HCT116 (cell line): ENCODE measurements around the gene PLBD2.

Experiments
- POLR2AphosphoS5 ChIP-seq: IDR thresholded peaks from 2 replicates; pipeline ENCODE4 v1.6.1; 2011; ENCODE audit warnings: mild to moderate bottlenecking, low read depth, low read length, moderate library complexity
- SP1 ChIP-seq: IDR thresholded peaks from 2 replicates; pipeline ENCODE4 v1.6.1; 2012; ENCODE audit warnings: low read depth
- TF ChIP-seq, protein P1 (sequence below): IDR thresholded peaks from 2 replicates; pipeline ENCODE4 v1.6.1; 2012
- TF ChIP-seq, protein P2 (sequence below): IDR thresholded peaks from 2 replicates; pipeline ENCODE4 v1.6.1; 2012; ENCODE audit warnings: low read depth
- TF ChIP-seq, protein P3 (sequence below), 3 experiments: fragments of 200-600 bp in 1 of 3; sonication (generic) in 1 of 3; IDR thresholded peaks in 2 of 3; conservative IDR thresholded peaks in 1 of 3; 2 replicates each; pipeline ENCODE4 v1.5.1; 2012 to 2017; ENCODE audit warnings: low read depth in 2 of 3, low read length in 2 of 3, antibody characterized with exemption in 1 of 3, borderline replicate concordance in 1 of 3, control low read depth in 1 of 3, mild to moderate bottlenecking in 1 of 3, mixed read lengths in 1 of 3, mixed run types in 1 of 3, moderate library complexity in 1 of 3; ENCODE audit not compliant: insufficient read depth in 1 of 3

DNA sequence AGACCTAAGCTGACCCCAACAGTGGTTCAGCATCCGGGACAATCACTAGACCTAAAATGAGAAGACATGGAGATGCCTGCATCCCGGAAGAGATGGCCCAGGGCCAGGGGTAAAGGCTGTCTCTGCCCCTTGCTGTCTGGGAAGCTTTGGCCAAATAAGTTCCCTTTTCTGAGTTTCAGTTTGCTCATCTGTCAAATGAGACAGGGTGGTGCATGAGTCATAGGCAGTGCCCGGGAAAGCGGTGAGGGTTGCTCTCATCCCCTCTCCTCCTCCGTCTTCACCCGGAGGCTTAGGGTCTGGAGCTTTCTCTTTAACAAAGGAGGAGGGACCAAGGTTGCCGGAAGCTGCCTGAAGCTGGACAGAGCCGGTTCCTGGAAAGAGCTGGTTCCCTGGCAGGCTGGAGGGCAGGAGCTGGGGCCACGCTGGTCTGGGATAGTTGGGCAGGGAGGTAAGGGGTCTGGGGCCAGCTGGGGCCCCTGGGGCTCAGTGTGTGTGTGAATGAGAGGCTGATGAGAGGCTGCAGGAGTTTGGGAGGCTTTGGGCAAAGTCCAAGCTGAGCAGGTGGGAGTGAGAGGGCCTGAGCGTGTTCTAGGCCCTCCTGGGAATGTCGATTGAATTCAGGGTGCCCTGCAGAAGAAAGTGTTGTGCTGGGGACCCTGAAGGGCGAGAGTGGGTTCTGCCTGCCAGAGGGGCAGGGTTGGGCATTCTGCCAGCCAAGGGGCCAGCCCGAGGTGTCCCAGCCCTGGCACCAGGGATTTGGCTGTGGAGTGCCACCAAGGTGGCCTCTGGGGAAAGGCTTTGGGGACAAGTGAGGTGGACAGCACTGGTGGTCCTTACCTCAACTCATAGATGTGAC, 63.9 kb downstream of the PLBD2 start, which contains the start of gene SDSL:
- TF ChIP-seq, protein P1, sequence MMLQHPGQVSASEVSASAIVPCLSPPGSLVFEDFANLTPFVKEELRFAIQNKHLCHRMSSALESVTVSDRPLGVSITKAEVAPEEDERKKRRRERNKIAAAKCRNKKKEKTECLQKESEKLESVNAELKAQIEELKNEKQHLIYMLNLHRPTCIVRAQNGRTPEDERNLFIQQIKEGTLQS, result no peak
- TF ChIP-seq, protein P2, sequence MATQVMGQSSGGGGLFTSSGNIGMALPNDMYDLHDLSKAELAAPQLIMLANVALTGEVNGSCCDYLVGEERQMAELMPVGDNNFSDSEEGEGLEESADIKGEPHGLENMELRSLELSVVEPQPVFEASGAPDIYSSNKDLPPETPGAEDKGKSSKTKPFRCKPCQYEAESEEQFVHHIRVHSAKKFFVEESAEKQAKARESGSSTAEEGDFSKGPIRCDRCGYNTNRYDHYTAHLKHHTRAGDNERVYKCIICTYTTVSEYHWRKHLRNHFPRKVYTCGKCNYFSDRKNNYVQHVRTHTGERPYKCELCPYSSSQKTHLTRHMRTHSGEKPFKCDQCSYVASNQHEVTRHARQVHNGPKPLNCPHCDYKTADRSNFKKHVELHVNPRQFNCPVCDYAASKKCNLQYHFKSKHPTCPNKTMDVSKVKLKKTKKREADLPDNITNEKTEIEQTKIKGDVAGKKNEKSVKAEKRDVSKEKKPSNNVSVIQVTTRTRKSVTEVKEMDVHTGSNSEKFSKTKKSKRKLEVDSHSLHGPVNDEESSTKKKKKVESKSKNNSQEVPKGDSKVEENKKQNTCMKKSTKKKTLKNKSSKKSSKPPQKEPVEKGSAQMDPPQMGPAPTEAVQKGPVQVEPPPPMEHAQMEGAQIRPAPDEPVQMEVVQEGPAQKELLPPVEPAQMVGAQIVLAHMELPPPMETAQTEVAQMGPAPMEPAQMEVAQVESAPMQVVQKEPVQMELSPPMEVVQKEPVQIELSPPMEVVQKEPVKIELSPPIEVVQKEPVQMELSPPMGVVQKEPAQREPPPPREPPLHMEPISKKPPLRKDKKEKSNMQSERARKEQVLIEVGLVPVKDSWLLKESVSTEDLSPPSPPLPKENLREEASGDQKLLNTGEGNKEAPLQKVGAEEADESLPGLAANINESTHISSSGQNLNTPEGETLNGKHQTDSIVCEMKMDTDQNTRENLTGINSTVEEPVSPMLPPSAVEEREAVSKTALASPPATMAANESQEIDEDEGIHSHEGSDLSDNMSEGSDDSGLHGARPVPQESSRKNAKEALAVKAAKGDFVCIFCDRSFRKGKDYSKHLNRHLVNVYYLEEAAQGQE, result no peak
- peak; percentile 93 for TF ChIP-seq POLR2AphosphoS5
- TF ChIP-seq SP1, result peak; percentile 59; the same call in 1 of the 2 replicates
- TF ChIP-seq, protein P3, sequence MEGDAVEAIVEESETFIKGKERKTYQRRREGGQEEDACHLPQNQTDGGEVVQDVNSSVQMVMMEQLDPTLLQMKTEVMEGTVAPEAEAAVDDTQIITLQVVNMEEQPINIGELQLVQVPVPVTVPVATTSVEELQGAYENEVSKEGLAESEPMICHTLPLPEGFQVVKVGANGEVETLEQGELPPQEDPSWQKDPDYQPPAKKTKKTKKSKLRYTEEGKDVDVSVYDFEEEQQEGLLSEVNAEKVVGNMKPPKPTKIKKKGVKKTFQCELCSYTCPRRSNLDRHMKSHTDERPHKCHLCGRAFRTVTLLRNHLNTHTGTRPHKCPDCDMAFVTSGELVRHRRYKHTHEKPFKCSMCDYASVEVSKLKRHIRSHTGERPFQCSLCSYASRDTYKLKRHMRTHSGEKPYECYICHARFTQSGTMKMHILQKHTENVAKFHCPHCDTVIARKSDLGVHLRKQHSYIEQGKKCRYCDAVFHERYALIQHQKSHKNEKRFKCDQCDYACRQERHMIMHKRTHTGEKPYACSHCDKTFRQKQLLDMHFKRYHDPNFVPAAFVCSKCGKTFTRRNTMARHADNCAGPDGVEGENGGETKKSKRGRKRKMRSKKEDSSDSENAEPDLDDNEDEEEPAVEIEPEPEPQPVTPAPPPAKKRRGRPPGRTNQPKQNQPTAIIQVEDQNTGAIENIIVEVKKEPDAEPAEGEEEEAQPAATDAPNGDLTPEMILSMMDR (IDR thresholded peaks at IDR 0.05 in 2 of 3, conservative IDR thresholded peaks at IDR 0.05 in 1 of 3; ENCODE audit: borderline replicate concordance in 1 of 3, insufficient read depth in 1 of 3, low read depth in 2 of 3, low read length in 2 of 3), result no peak
